H1 (cell line): Measurements from ENCODE around the gene SLC15A4. TPM values are rescaled to one million over a fixed set of nuclear protein-coding genes. Genes with fewer than 3 reads are reported as not detected.

Experiments used
- CTCF ChIA-PET: fragments of 300-600 bp; sonication (Branson Sonifier 250); formaldehyde crosslinking; loops from one replicate; lab custom pipeline; 2021; ENCODE audit not compliant: partially characterized antibody; lab: Charles Lee
- POLR2A ChIA-PET: fragments of 300-600 bp; sonication (Branson Sonifier 250); formaldehyde crosslinking; loops from one replicate; lab custom pipeline; 2021; ENCODE audit warnings: inconsistent platforms; ENCODE audit not compliant: partially characterized antibody; lab: Charles Lee
- DNase-seq, 2 experiments: peaks; one replicate each; pipeline versions ENCODE4 v3.0.0 to v3.0.0-alpha.2; 2010 to 2022; ENCODE audit warnings: low spot score in 2 of 2, low read depth in 1 of 2, mixed read lengths in 1 of 2
- FAIRE-seq: peaks from 2 replicates; lab custom pipeline; 2011; peaks lifted over from hg19 to GRCh38; lab: Jason Lieb, UNC
- H2AFZ ChIP-seq: 2 replicates; pipeline ENCODE4 v1.8.1; 2012; ENCODE audit warnings: low read length, inconsistent platforms
- H2AK5ac ChIP-seq: 2 replicates; pipeline ENCODE4 v1.6.1; 2013; ENCODE audit warnings: low read depth, low read length
- H2BK120ac ChIP-seq: replicated peaks from 2 replicates; pipeline ENCODE3; 2013; ENCODE audit warnings: low read depth, low read length, inconsistent platforms
- H2BK12ac ChIP-seq: 2 replicates; pipeline ENCODE4 v1.6.1; 2013; ENCODE audit warnings: low read depth, low read length
- H2BK15ac ChIP-seq: 2 replicates; pipeline ENCODE4 v1.6.1; 2013; ENCODE audit warnings: low read length
- H2BK20ac ChIP-seq: 2 replicates; pipeline ENCODE4 v1.6.1; 2013; ENCODE audit warnings: low read length
- H2BK5ac ChIP-seq: 2 replicates; pipeline ENCODE4 v1.6.1; 2013; ENCODE audit warnings: low read depth, low read length
- H3K14ac ChIP-seq: 2 replicates; pipeline ENCODE4 v1.6.1; 2013; ENCODE audit warnings: inconsistent platforms; ENCODE audit not compliant: insufficient read length
- H3K18ac ChIP-seq: 2 replicates; pipeline ENCODE4 v1.6.1; 2013; ENCODE audit warnings: low read length; ENCODE audit errors: extremely low read depth
- H3K23ac ChIP-seq: 2 replicates; pipeline ENCODE4 v1.6.1; 2013; ENCODE audit warnings: inconsistent platforms; ENCODE audit not compliant: insufficient read length
- H3K23me2 ChIP-seq: 2 replicates; pipeline ENCODE4 v1.6.1; 2013; ENCODE audit warnings: low read depth, low read length
- H3K27ac ChIP-seq: 2 replicates; pipeline ENCODE4 v1.6.1; 2011; ENCODE audit warnings: low read depth, low read length, inconsistent platforms
- H3K27me3 ChIP-seq, 4 experiments: replicated peaks in 1 of 4; 1 replicate in 1 of 4; 2 replicates in 3 of 4; pipeline versions ENCODE4 v1.6.1 to v1.8.1; 2011 to 2013; ENCODE audit warnings: low read length in 3 of 4, mild to moderate bottlenecking in 3 of 4, inconsistent platforms in 2 of 4, mixed read lengths in 2 of 4, moderate library complexity in 1 of 4; ENCODE audit not compliant: control insufficient read depth in 3 of 4, insufficient read depth in 3 of 4; ENCODE audit errors: extremely low read depth in 1 of 4
- H3K36me3 ChIP-seq, 4 experiments: 2 replicates each; pipeline versions ENCODE4 v1.6.1 to v1.8.1; 2011 to 2013; ENCODE audit warnings: mild to moderate bottlenecking in 4 of 4, low read length in 3 of 4, moderate library complexity in 2 of 4, control low read depth in 1 of 4, inconsistent platforms in 1 of 4; ENCODE audit not compliant: insufficient read depth in 4 of 4, control insufficient read depth in 2 of 4
- H3K4ac ChIP-seq: replicated peaks from 2 replicates; pipeline ENCODE3; 2013; ENCODE audit warnings: low read length, low read depth, mixed read lengths, inconsistent platforms; ENCODE audit not compliant: insufficient read length
- H3K4me1 ChIP-seq, 4 experiments: replicated peaks in 1 of 4; 1 replicate in 1 of 4; 2 replicates in 3 of 4; pipeline versions ENCODE4 v1.6.1 to v1.8.1; 2011 to 2013; ENCODE audit warnings: low read length in 3 of 4, inconsistent platforms in 2 of 4, mixed read lengths in 1 of 4; ENCODE audit not compliant: insufficient read depth in 4 of 4, control insufficient read depth in 3 of 4
- H3K4me2 ChIP-seq, 2 experiments: 2 replicates each; pipeline versions ENCODE4 v1.6.1 to v1.8.1; 2011 to 2013; ENCODE audit warnings: low read depth in 2 of 2, low read length in 2 of 2, control low read depth in 1 of 2, inconsistent platforms in 1 of 2, mild to moderate bottlenecking in 1 of 2; ENCODE audit not compliant: insufficient read depth in 1 of 2
- H3K4me3 ChIP-seq, 4 experiments: fragments of 200-600, 300-600 bp in 1 of 4; sonication (generic), shearing (Covaris generic), sonication (Bioruptor Twin) in 1 of 4; 2 replicates each; pipeline versions ENCODE4 v1.5.1 to v1.8.1; 2011 to 2016; ENCODE audit warnings: low read length in 4 of 4, low read depth in 3 of 4, control low read depth in 2 of 4, inconsistent platforms in 2 of 4, mild to moderate bottlenecking in 2 of 4, mixed read lengths in 1 of 4, moderate library complexity in 1 of 4; ENCODE audit not compliant: insufficient read depth in 2 of 4; ENCODE audit errors: extremely low read depth in 1 of 4
- H3K56ac ChIP-seq: replicated peaks from 2 replicates; pipeline ENCODE3; 2013; ENCODE audit warnings: low read depth, mild to moderate bottlenecking, mixed read lengths, low read length, inconsistent platforms; ENCODE audit not compliant: insufficient read length
- H3K79me1 ChIP-seq: 2 replicates; pipeline ENCODE4 v1.6.1; 2013; ENCODE audit warnings: low read depth, low read length, control low read depth
- H3K79me2 ChIP-seq, 2 experiments: 2 replicates each; pipeline versions ENCODE4 v1.6.1 to v1.8.1; 2012 to 2013; ENCODE audit warnings: low read length in 2 of 2, mild to moderate bottlenecking in 2 of 2, inconsistent platforms in 1 of 2; ENCODE audit not compliant: insufficient read depth in 2 of 2, control insufficient read depth in 1 of 2
- H3K9ac ChIP-seq, 4 experiments: replicated peaks in 1 of 4; 1 replicate in 1 of 4; 2 replicates in 3 of 4; pipeline versions ENCODE4 v1.6.1 to v1.8.1; 2011 to 2013; ENCODE audit warnings: low read depth in 3 of 4, low read length in 3 of 4, control low read depth in 2 of 4, mild to moderate bottlenecking in 2 of 4, moderate library complexity in 2 of 4, inconsistent platforms in 1 of 4; ENCODE audit errors: extremely low read depth in 1 of 4
- H3K9me3 ChIP-seq, 2 experiments: 2 replicates each; pipeline versions ENCODE4 v1.6.1 to v1.8.1; 2012 to 2013; ENCODE audit warnings: mild to moderate bottlenecking in 2 of 2, moderate library complexity in 2 of 2, control low read depth in 1 of 2, inconsistent platforms in 1 of 2, low read depth in 1 of 2, low read length in 1 of 2, mixed read lengths in 1 of 2; ENCODE audit not compliant: insufficient read depth in 2 of 2
- H4K20me1 ChIP-seq, 2 experiments: replicated peaks in 1 of 2; 2 replicates each; pipeline versions ENCODE3 to v1.8.1; 2011 to 2013; ENCODE audit warnings: inconsistent platforms in 2 of 2, low read length in 2 of 2, mild to moderate bottlenecking in 1 of 2; ENCODE audit not compliant: insufficient read depth in 2 of 2, control insufficient read depth in 1 of 2
- H4K5ac ChIP-seq: 2 replicates; pipeline ENCODE4 v1.6.1; 2013; ENCODE audit warnings: low read length, low read depth, mixed read lengths, inconsistent platforms; ENCODE audit not compliant: insufficient read length
- H4K8ac ChIP-seq: 2 replicates; pipeline ENCODE4 v1.8.0; 2013; ENCODE audit warnings: mild to moderate bottlenecking, moderate library complexity, low read length, inconsistent platforms; ENCODE audit not compliant: insufficient read depth; ENCODE audit errors: extremely low read depth
- H4K91ac ChIP-seq: replicated peaks from 2 replicates; pipeline ENCODE3; 2013; ENCODE audit warnings: low read length, mixed read lengths, inconsistent platforms; ENCODE audit not compliant: insufficient read length
- CHD2 ChIP-seq: IDR thresholded peaks from 2 replicates; pipeline ENCODE4 v1.6.1; 2012; ENCODE audit warnings: low read length, improper control_type of control experiment
- MAX ChIP-seq: IDR thresholded peaks from 2 replicates; pipeline ENCODE4 v1.6.1; 2012; ENCODE audit warnings: inconsistent platforms
- TAF1 ChIP-seq: IDR thresholded peaks from 2 replicates; pipeline ENCODE4 v1.6.1; 2011; ENCODE audit warnings: mild to moderate bottlenecking, low read depth, low read length
- TAF7 ChIP-seq: optimal IDR thresholded peaks from 2 replicates; pipeline ENCODE3; 2011; ENCODE audit warnings: low read depth, mild to moderate bottlenecking, inconsistent platforms, low read length, moderate library complexity, borderline replicate concordance
- TEAD4 ChIP-seq: IDR thresholded peaks from 2 replicates; pipeline ENCODE4 v1.6.1; 2012; ENCODE audit warnings: low read depth, low read length, inconsistent platforms, mixed read lengths
- USF2 ChIP-seq: IDR thresholded peaks from 2 replicates; pipeline ENCODE4 v1.6.1; 2011; ENCODE audit warnings: low read length, improper control_type of control experiment
- WGBS, 2 experiments: shearing (Covaris generic) in 1 of 2; methylation state at CpG; one replicate each; pipeline versions ENCODE4 v1.1.6 to v1.1.7; 2013 to 2015; ENCODE audit warnings: low lambda C conversion rate in 2 of 2, mixed read lengths in 2 of 2, inconsistent platforms in 1 of 2, low coverage in 1 of 2, missing lambda C conversion rate in 1 of 2; ENCODE audit not compliant: insufficient replicate concordance in 2 of 2, insufficient coverage in 1 of 2, insufficient read length in 1 of 2; ENCODE audit errors: extremely low coverage in 1 of 2, missing lambda C conversion rate in 1 of 2; 5-methylcytosine and 5-hydroxymethylcytosine counted together
- long read RNA-seq, 2 experiments: library from RNA in 1 of 2; library from capped mRNA in 1 of 2; stranded (forward); transcript quantifications; one replicate each; pipeline ENCODE4 v2.0.0, GENCODE V29; 2021; ENCODE audit warnings: inconsistent platforms in 1 of 2
- polyA minus RNA-seq, 3 experiments: library from RNA; depleted of rRNA, polyadenylated mRNA; stranded (reverse); fragments of >200 nt; gene quantifications; 1 replicate in 2 of 3; 2 replicates in 1 of 3; pipeline ENCODE4 v1.2.3, GENCODE V29; 2011
- polyA plus RNA-seq, 7 experiments: library from polyadenylated mRNA; depleted of rRNA in 3 of 7; stranded (reverse) in 5 of 7; unstranded in 2 of 7; fragments of >200 nt in 5 of 7; fragments of 200-250 nt in 2 of 7; gene quantifications; 1 replicate in 5 of 7; 2 replicates in 1 of 7; 4 replicates in 1 of 7; pipeline versions ENCODE4 v1.2.1 to v1.2.3, GENCODE V29; 2011 to 2013; ENCODE audit warnings: missing spikeins in 2 of 7, mixed read lengths in 2 of 7
- total RNA-seq: library from RNA; stranded (reverse); fragmentation: NEBNext Ultra II Directional; extraction: Animal tissue kit (Norgen Biotek cat#: 25700); gene quantifications from 2 replicates; pipeline ENCODE4 v1.2.1, GENCODE V29; 2021

The SLC15A4 gene
- 22.6 and 22.7 TPM in 2 replicates for total RNA-seq
- 21.1 and 26.6 TPM in 2 replicates for polyA plus RNA-seq (2011; rRNA removed)
- 25.3 TPM for polyA plus RNA-seq (2011; cell fraction: cytosol; rRNA removed)
- polyA plus RNA-seq (2011; cell fraction: nucleus; rRNA removed), result 30.8 TPM
- polyA plus RNA-seq (2012, experiment 1 of 2), result 16.9 to 23.4 TPM (median 18.9 TPM) in 4 replicates
- 7.4 TPM for polyA plus RNA-seq (2012, experiment 2 of 2)
- polyA plus RNA-seq (2013, experiment 1 of 2), result 23.1 TPM
- 23.8 TPM for polyA plus RNA-seq (2013, experiment 2 of 2)
- polyA minus RNA-seq (2011; rRNA and poly(A)+ RNA removed), result 47.2 and 56.1 TPM in 2 replicates
- polyA minus RNA-seq (2011; cell fraction: cytosol; rRNA and poly(A)+ RNA removed), result 19.2 TPM
- 54.4 TPM for polyA minus RNA-seq (2011; cell fraction: nucleus; rRNA and poly(A)+ RNA removed)
- long read RNA-seq, experiment 1, transcript SLC15A4-201 (8 exons, 2,779 nt), result major isoform, 7 of 24 reads
- long read RNA-seq, experiment 1, partial matches to known transcripts, result 6 of 24 reads
- long read RNA-seq, experiment 1, other reads (novel, unspliced or antisense), result 6 of 24 reads
- long read RNA-seq, experiment 2, partial matches to known transcripts, result 2 of 3 reads
- long read RNA-seq, experiment 2, other reads (novel, unspliced or antisense), result 0 of 3 reads

- peak within 1 kb of the TSS; percentile 60; the same call in 1 of the 2 replicates for H2BK12ac ChIP-seq
- H2BK20ac ChIP-seq, result no peak within 1 kb of the TSS
- peak within 1 kb of the TSS; percentile 93 for H3K56ac ChIP-seq
- no peak within 1 kb of the TSS for H2AFZ ChIP-seq
- ChIA-PET CTCF (interaction anchor here (0.5 to 1.0 kb wide), 2 partner anchors 10 to 768 kb away, joined by 3 to 5 read pairs; no protein-coding TSS in a partner anchor), POLR2A (interaction anchor here (0.6 to 3.3 kb wide), 19 partner anchors 10 to 404 kb away, joined by 3 to 14 read pairs (median 4); partner anchors contain the start of gene GLT1D1)
- H3K4me2 ChIP-seq, result peak within 1 kb of the TSS; percentile 66 to 87
- peak within 1 kb of the TSS; percentile 93 for H3K27ac ChIP-seq
- WGBS, 2 experiments, result 18% methylated on average over 41 of the region's 63 CpGs; no CpG with 5 or more reads in 1 of the 2 experiments
- peak within 1 kb of the TSS; percentile 93 for H4K5ac ChIP-seq
- H3K18ac ChIP-seq, result peak within 1 kb of the TSS; percentile 88
- H3K27me3 ChIP-seq, result no peaks in the 10 kb centered on the region
- H3K23me2 ChIP-seq, result peaks cover 9% of the 10 kb centered on the region; the same call in 1 of the 2 replicates
- H3K4me1 ChIP-seq, result peaks cover 3 to 20% (median 4%) of the 10 kb centered on the region in 4 experiments; a peak in 5 of 7 replicates
- peak within 1 kb of the TSS; percentile 94 to 99 (median 96) for H3K9ac ChIP-seq
- no peak within 1 kb of the TSS for H3K23ac ChIP-seq
- peak within 1 kb of the TSS; percentile 95 for H4K91ac ChIP-seq
- peaks cover 13 to 21% of the 10 kb centered on the region in 2 experiments for H4K20me1 ChIP-seq
- H3K9me3 ChIP-seq, result no peaks in the 10 kb centered on the region
- H2BK15ac ChIP-seq, result no peak within 1 kb of the TSS
- peak within 1 kb of the TSS; percentile 98 for H2BK5ac ChIP-seq
- H4K8ac ChIP-seq, result peak within 1 kb of the TSS; percentile 98
- peak within 1 kb of the TSS; percentile 76 to 85 (median 82) for H3K4me3 ChIP-seq
- peaks cover 11% of the 10 kb centered on the region for H3K79me1 ChIP-seq
- peak within 1 kb of the TSS; percentile 89; the same call in 1 of the 2 replicates for H2AK5ac ChIP-seq
- H3K79me2 ChIP-seq, result peaks cover 16 to 39% of the 10 kb centered on the region in 2 experiments
- DNase-seq, result peak; percentile 85 to 95
- H3K4ac ChIP-seq, result peak within 1 kb of the TSS; percentile 94
- FAIRE-seq, result no peak
- H2BK120ac ChIP-seq, result no peak within 1 kb of the TSS
- peaks cover 0 to 8% (median 2%) of the 10 kb centered on the region in 4 experiments; a peak in 4 of 8 replicates for H3K36me3 ChIP-seq
- H3K14ac ChIP-seq, result no peak within 1 kb of the TSS
- TF ChIP-seq TAF1 (peak; percentile 96), MAX (peak; percentile 39; the same call in 1 of the 2 replicates), TEAD4 (peak; percentile 36; the same call in 1 of the 2 replicates), TAF7 (no peak), CHD2 (peak; percentile 99), USF2 (peak; percentile 50; the same call in 1 of the 2 replicates)
These were observed at the start of gene SLC15A4 for GRCh38 chr12:128823916-128824839. TSS of gene SLC15A4 (minus strand) at chr12:128823958. CDS start at chr12:128823943, 15 bp downstream.
